GM18499 (cell line): Measurements from ENCODE around the gene INF2.

Experiments used
- ATAC-seq: cut with Tn5 transposase; IDR thresholded peaks from one replicate; pipeline ENCODE4 v1.9.1; 2021; ENCODE audit warnings: moderate number of reproducible peaks; ENCODE audit not compliant: insufficient read depth, unreplicated experiment

INF2 gene

DNA sequence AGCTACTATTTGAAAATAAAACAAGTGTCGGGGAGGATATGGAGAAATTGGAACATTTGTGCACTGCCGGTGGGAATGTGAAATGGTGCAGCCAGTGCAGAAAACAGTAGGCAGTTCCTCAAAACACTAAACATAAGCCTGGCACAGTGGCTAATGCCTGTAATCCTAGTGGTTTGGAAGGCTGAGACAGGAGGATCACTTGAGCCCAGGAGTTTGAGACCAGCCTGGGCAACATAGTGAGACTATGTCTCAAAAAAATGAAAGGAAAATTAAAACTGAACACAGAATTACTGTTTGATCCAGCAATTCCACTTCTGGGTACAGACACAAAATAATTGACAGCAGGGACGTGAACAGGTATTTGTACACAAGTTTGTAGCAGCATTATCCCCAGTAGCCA lies 76.1 kb downstream of the INF2 start:
- ATAC-seq: no peak

DNA sequence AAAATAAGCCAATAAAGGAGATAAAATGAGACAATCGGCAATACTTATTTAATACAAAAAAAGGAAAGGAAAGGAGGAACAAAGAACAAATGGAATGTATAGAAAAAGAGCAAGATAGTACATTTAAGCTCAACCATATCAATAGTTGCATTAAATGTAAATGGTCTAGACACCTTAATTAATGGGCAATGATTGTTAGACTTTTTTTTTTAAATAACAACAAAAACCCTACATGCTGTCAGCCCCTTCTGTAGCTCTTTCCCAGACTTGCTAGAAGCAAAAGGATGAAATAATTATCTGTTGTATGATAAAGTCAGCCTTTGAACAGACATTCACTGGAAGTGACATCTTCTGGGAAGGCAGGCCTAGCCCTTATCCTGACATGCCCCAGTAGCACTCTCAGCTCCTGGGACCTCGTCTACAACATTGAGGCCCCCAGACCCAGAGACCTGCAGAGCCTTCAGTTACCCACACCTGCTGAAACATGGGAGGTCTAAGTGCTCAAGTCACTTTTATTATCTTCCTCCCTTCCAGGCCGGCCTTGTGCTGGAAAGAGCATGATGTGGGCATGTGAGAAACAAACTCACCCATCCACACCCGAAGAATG lies 76.9 kb downstream of the INF2 start:
- ATAC-seq: no peak

DNA sequence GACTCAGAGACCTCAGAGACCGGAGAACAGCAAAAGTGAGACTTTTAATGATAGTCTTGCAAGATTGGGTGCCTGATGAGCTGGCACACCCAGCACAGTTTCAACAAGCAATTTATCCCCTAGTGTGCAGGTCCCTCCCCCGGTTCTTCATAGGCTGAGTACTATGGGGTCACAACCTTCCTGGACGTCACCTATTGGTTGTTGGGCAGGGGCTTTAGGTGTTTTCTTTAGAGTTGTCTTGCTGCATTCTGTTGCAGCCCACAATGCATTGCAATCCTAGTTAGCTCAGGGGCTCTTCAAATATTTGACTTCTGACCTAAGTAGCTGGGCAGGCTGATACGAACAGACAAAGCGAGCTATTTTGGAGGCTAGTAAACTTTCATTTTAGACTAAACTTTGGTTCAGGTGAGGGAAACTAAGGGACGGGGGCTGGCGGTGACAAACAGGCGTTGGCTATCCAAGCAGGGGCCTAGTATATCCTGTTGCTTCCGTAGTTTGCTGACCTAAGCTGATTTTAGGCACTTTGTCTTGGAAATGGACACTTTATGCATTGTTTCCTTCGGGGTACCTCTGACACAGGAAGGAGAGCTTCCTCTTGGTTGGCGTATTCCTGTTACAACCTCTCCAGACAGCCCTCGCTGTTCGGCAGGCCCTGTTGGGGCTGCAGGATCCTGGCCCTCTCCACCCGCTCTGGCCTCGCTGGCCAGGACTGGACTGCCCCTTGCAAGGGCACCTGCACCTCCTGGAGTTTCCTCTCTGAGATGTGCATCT lies 77.6 kb downstream of the INF2 start:
- ATAC-seq: no peak

DNA sequence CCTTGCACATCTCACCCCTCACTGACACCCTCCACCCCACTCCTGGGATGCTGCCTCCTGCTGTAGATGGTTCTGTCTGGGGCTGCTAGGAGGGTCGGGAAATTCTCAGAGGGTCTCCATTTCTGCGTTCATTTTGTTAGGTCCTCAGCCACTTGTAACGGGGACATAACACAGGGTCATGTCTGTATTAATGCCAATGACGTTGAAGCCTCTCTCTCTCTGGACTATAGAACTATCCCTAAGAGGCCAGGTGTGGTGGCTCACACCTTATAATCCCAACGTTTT lies 78.2 kb downstream of the INF2 start:
- no peak for ATAC-seq

DNA sequence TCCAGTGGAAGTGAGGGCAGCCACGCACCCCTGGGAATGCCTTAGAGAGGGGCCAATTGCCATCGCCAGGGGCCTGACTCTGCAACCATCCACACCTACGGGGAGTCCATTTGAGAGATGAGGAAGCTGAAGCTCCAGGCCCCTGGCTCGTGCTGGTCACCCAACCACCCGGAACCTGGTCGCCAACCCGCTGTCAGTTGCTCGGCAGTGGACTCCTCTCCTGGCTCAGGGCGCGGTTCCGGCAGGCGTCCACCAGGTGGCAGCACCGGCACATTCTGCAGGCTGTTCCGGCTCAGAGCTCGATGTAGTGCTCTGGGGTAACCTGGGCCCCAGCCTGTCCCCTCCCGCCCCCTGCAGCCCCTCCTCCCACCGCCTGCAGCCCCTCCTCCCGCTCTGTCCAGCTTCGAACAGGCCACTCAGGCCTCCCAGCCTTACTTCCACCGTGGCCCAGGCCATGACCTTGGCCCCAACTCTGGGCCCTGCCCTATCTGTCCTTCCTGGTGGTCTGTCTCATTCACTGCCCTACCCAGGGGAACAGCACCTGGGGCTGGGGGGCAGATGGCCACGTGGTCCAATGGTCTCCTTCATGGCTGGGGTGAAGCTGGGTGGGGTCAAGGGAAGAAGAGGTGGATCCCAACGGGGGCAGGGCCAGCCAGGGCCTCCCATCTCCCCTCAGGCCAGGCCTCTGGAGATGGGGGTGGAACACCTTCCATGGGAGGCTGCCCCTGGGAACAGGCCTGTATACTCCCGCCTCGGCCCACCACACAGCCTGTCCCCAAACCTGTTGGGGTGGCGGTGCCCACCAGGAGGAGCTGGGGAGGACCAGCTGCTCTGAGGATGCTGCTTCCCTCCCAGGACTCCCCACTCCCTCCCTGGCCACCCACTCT lies 79.3 kb downstream of the INF2 start:
- no peak for ATAC-seq

DNA sequence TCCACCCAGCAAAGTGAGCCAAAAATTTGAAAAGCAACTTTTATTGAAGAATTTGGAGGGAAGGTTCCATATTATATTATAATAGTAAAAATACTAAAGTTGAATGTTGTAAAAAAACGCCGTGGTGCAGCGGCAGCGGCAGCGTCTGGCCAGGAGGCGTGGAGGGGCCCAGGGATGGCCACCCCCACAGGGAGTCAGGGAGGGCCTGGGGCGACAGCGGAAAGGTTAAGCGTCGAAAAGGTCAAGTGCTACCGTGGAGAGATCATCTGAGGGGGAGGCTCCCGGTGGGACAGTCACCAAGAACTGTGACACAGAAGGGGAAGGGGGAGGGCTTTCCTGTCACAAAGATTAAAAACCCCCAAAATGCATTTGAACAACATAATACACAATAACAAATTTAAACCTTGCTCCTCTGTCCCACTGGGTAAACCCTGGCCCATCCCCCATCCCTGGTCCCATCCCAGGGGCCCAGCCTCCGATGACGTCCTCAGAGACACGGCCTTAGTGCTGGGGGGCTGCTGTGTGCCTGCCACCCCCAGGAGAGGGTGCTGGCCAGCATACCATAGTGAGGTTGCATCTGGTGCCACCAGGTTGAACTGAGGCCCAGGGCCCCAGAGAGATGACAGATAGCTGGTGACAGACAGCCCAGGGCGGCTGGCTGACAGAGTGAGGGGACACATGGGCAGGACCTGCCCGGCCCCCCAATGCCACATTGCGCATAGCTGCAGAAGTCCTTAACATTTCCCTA lies 80.1 kb downstream of the INF2 start:
- no peak for ATAC-seq

DNA sequence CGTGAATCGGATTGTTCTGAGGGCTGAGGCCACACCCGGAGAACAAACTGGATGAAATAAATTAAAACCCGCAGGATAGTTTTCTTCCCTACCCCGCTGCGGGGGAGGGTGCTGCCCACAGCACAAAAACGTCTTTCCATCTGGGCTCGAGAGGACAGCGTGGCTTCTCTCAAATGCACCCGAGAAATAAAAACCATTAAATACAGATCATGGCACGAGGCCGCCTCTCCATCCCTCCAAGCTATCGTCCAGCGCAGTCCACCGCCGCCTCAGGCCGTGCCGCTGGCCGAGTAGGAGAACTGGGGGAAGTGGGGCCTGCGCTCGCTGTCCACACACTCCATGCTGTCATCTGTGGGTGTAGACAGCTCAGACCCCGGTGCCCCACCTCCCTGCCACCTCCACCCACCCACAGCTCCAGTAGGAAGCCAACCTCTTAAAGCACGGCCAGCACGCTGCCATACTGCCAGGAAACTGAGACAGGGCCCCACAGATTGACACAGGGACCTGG lies 80.7 kb downstream of the INF2 start:
- ATAC-seq: no peak

DNA sequence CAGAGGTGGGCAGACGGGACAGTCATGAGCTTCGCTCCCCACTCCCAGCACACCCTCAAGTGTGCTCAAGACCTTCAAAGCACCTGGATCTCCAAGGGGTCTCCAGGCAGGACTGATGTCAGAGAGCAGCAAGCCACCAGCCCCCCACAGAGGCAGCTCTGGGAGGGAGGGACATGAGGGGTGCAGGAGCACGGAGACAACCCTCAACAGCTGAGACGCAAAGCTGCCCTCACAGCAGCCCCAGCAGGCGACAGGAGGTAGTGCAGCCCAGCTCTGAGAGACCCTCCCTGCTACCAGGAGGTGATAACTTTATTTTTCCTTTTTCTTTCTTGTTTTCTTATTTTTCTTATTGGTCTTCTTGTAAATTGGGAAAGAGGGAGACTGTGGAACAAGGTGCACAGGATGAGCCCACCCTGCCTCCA lies 81.4 kb downstream of the INF2 start:
- ATAC-seq: no peak

DNA sequence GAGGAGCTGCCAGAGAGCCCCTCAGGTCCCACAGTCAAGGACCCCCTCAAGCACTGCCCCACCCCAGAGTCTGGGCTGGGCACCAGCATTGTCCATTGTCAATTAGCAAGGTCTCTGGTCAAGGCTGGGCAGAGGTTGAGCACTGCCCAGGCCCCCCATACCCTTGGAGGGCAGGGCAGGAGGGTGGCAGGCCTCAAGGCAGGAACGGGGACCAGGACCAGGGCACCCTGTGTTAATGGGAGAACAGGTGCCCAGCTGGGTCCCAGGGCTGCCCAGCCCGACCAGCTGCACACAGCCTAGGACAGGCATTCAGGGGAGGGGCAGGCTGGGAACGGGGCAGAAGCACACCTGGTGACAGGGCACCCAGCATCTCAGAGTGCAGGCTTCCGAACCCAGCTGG lies 82.0 kb downstream of the INF2 start:
- no peak for ATAC-seq
